ENCODE measurements around the gene WDR93.
A peak's percentile ranks its signal among the peaks of the same experiment; 100 is the strongest.

The WDR93 gene

DNA sequence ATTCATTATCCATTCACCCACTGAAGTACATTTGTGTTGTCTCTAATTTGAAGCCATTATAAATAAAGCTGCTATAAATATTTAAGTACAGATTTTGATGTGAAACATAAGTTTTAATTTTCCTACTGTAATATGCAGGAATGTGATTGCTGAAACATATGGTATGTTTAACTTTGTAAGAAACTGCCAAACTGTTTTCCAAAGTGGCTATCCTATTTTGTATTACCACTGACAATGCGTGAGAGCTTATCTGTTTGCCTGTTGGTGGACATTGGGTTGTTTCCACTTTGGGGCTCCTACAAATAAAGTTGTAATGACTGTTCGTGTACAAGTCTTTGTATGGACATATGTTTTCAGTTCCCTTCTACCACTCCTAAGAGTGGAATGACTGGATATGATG, 2.5 kb downstream of the WDR93 start:
- DNase-seq = no peak

DNA sequence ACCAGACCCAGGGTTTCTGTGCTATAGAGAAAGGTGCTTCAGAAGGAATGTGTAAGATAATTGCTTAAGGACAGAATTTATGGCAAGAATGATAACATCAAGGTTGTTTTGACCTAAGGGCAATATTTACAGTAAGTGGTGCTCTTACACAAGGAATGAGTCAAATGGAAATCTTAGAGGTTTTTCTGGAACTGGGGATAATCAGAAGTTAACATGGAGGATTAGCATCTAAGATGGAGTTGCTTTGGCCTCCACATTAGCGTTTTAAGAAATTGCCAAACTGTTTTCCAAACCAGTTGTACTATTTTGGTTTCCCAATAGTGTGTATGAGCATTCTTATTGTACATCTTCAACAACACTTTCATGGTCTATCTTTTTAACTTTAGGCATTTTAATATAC, 3.1 kb downstream of the WDR93 start:
- DNase-seq = no peak

DNA sequence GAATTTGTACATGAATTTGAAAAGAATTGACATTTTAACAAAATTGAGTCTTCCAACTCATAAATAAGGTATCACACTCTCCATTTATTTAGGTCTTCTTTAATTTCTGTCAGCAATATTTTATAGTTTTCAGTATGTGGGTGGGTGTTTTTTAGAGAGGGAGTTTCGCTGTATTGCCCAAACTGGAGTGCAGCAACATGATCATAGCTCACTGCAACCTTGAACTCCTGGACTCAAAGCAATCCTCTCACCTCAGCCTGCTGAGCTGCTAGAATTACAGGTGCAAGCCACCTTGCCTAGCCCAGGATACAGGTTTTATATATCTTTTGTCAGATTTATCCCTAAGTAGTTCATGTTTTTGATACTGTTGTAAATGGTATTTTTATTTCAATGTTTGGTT, 4.6 kb downstream of the WDR93 start:
- no peak for DNase-seq

DNA sequence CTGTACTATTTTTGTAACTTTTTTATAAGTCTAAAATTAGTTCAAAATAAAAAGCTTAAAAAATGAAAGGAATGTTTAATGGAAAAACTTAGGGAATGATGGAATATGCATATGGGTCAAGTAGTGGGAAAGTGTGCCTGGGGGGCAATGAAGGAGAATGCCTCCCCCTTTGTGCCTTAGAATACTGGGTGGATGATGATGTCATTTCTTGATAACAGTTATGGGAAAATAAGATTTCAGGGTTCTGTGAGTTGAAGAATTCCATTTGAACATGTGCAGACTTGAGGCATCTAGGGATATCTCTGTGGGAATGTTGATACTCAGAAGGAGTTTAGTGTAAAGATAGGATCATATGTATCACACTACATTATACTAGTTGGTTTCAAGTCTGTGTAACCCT, 13.8 kb downstream of the WDR93 start:
- DNase-seq = no peak

DNA sequence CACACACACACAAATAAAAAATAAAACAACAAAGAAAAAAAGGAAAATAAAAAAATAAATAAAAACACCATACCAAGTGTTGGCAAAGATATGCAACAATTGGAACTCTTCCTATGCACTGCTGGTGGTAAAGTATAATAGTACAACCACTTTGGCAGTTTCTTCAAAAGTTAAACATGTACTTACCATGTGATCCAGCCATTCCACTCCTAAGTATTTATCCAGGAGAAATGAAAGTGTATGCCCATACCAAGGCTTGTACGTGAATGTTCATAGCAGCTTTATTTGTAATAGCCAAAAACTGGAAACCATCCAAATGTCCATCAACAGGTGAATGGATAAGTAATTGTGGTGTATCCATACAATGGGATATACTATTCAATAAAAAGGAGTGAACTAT, 17.0 kb downstream of the WDR93 start:
- no peak for DNase-seq

DNA sequence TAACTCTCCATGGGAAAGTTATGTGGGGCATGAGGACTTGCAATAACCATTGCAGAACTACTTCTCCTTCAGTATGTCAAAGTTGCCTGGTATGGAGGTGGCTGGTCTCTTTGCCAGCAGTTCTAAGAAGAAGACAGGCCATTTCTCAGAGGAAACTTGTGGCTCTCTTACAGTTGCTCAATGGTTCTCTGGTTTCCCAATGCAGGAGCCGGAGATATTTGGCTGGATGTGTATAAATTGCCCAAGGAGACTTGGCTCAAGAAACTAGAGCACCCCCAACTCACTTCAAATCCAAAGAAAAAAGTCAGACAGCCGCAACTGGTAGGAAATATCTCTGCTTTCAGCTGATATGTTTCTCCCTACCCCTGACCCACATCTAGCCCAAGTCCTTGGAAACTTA, 24.2 kb downstream of the WDR93 start:
- DNase-seq = no peak

DNA sequence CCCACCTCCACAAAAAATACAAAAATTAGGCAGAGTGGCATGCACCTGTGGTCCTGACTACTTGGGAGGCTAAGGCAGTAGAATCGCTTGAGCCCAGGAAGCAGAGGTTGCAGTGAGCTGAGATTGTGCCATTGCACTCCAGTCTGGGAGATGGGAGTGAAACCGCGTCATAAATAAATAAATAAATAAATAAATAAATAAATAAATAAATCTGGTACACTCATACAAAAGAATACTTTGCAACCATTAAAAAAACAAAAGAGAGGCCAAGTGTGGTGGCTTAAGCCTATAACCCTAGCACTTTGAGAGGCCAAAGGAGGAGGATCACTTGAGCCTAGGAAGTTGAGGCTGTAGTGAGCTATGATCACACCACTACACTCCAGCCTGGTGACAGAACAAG, 32.4 kb downstream of the WDR93 start:
- DNase-seq = no peak

DNA sequence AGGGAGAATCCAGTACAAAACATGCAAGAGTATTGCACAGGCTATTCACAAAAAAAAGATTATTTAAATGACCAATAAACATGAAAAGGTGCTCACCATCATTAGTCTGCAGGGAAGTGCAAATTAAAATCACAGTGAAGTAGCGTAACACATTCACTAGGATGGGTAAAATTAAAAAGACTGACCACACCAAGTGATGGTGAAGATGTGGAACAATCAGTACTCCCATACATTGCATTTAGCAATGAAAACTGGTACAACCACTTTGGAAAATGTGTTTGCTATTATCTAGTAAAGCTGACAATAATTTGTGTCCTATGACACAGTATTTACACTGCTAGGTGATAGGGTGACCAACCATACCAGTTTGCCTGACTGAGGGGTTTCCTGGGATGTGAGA, 34.0 kb downstream of the WDR93 start:
- DNase-seq = no peak

DNA sequence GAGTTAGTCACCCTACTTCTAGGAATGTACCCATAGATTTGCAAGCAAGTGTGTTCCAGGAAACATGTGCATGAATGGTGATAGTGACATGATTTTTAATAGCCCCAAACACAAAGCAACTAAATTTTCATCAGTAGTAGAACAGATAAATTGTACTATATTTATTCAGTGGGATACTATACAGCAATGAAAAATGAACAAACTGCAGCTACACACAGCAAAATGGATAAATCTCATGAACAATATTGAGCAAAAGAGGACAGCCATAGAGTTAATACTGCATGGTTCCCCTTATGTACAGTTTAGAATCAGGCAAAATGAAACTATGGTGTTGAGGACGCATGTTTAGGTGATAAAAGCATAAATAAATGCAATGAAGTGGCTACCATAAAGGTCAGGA, 34.5 kb downstream of the WDR93 start:
- no peak for DNase-seq

DNA sequence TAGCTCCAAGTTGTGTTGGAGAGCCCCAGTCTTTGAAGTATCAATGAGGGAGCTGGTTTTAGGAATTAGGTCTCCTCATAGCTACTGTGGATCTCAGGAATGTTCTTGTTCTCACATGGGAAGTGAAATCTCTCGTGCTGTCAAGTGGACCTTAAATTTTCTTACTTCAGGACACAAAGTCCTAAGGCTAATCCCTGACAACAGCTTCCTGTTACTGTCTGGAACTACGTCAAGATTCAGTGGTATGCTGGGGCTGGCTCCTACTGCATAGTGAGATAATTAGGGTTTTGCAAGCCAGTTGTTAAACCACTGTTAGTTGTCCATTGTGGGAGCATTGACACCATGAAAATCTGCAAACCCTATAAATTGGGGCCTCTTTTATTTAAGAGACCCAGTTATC, 37.6 kb downstream of the WDR93 start:
- DNase-seq = no peak

DNA sequence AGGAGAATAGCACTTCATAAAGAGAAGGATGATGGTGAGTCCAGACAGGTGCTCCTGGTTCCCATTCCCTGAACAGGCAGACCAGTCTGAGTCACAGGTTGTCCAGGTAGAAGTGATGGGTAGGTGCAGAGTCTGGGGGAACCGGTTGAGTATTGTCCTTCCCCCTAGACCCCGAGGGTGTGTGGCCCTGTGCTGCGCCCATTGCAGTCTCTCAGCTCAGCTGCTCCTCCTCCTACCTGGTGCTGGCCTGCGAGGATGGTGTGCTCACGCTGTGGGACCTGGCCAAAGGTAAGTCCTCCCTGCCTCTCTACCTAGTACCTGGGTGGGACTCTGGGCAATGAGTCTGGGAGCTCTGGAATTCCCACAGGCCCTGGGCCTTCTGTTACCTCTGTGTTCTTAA, 40.7 kb downstream of the WDR93 start:
- DNase-seq = no peak

DNA sequence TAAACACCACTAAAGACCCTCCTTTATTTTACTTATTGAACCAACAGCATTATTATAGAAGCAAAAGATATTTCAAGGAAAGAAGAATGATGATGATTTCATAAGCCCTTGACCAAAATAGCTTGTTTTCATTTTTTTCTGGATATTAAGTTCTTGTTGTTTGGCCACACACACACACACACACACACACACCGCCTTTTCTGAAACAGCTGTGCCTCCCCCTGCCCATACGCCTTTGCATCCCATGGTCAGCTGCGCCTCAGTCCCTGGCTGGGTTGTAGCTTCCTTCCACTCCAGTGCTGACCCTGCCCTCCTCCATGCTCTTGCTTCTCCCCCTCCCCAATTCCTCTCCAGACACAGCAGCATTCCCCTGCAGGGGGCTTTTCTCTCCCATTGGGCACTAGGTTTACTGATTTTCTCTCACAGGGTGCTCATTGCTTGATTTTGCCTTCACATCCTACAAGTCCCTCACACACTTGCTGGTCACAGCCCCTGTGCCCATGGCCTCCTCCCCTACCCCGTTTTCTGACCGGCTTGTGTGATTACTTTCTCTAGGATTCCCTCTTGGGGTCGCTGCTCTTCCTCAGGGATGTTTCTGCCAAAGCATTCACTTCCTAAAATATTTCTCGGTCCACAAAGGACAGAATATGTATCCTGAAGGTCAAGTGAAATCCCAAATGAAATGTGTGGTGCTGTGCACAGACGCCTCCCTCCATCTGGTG, 42.0 kb downstream of the WDR93 start:
- no peak for DNase-seq

DNA sequence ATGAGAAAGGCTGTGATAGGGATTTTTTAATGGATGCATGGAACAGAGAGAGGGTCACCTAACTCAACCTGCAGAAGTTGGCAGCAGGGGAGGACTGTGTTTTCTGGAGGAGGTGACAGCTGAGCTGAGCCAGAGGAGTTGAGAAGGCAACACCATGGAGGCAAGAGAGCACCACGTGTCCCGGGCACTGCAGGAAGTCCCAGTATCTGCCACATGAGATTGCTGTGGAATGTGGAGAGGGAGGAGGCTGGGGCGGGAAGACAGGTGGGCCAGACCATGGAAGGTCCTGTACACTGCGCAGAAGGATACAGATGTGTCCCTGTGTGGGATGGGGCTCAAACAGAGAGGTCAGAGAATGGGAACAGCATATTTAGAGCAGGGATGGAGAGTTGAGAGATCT, 45.2 kb downstream of the WDR93 start:
- no peak for DNase-seq

DNA sequence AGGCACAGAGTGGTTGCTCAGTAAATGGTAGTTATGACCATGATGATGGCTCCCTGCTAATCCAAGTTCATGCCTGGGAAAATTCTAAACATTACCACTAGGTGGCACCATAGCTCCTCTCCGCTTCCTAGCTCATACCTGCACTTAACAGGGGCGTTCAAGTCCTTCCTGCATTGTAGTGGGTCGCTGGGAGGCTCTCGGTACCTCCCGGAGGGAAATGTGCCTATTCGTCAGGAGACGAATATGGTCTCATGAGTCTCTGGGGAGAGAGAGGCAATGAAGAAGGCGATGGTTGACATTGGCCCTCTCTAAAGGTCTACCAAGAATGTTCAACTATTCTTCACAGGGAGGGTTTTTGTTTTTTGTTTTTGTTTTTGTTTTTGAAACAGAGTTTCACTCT, 49.5 kb downstream of the WDR93 start:
- DNase-seq = peak; percentile 15 to 79 (median 39)

DNA sequence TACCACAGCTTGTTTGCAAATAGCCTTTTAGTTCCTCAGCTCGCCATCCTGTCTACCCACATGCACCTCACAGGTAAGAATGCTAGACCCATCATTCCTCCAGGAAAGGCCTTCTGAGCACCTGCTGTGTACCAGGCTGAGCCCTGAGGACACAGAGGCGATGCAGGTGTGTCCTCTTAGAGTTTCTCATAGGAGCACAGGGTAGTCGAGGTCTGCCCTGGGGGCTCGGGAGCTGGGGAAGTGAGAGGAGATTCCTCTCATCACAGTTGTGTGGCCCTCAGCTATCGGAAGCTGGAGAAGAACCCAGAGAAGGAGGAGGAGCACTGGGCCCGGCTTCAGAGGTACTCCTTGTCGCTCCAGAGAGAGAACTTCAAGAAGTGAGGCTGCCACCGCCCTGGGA, 52.4 kb downstream of the WDR93 start:
- DNase-seq = no peak

DNA sequence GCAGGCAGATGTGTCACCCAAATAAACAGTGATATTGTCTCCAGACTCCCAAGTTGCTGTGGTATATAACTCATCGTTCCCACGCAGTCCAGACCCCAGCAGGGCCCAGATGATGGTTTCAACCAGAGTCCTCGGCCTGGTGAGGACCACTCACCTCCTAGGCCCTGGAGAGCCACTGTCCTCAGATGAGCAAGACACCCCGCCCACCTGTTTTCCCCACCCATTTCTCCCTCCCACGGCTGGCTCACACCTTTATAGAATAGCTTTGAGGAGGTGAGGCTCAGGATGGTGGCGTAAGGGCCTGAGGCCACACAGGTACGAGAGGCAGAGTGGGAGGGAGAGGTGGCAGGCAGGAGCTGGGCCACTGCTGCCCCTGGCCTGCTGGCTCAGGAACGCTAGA, 53.0 kb downstream of the WDR93 start:
- DNase-seq = no peak

DNA sequence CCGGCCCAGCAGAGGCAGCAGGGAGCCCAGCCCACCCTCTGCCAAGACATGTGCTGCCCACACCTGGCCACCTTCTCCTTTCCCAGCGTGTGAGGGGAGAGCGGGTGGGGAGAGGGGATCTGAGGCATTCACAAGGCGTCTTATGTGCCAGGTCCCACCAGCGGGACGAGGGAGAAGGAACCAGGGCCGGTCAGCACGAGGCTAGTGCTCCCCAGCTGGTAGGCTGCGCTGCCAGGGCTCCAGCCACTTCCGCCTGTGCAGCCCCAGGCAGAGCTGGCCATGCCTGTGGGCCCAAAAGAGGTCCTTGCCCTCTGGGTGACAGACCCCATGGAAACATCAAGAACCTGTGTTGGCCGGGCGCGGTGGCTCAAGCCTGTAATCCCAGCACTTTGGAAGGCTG, 54.5 kb downstream of the WDR93 start:
- no peak for DNase-seq

DNA sequence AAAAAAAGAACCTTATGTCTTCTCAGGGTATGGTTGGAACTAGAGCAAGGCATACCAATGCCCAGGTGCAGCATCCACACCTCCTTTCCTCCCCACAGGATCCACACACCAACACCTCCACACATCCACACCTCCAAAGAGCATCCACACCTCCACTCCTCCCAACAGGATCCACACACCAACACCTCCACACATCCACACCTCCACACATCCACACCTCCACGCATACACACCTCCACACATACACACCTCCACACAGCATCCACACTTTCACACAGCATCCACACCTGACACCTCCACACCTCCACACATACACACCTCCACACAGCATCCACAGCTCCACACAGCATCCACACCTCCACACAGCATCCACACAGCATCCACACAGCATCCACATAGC, 55.2 kb downstream of the WDR93 start:
- DNase-seq = no peak

DNA sequence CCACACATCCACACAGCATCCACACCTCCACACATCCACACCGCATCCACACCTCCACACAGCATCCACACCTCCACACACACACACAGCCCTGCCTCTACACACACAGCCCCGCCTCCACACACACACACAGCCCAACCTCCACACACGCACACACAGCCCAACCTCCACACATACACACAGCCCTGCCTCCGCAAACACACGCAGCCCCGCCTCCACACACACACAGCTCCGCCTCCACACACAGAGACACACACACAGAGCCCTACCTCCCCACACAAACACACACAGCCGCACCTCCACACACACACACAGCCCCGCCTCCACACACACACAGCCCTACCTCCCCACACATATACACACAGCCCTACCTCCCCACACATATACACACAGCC, 55.8 kb downstream of the WDR93 start:
- DNase-seq = no peak

DNA sequence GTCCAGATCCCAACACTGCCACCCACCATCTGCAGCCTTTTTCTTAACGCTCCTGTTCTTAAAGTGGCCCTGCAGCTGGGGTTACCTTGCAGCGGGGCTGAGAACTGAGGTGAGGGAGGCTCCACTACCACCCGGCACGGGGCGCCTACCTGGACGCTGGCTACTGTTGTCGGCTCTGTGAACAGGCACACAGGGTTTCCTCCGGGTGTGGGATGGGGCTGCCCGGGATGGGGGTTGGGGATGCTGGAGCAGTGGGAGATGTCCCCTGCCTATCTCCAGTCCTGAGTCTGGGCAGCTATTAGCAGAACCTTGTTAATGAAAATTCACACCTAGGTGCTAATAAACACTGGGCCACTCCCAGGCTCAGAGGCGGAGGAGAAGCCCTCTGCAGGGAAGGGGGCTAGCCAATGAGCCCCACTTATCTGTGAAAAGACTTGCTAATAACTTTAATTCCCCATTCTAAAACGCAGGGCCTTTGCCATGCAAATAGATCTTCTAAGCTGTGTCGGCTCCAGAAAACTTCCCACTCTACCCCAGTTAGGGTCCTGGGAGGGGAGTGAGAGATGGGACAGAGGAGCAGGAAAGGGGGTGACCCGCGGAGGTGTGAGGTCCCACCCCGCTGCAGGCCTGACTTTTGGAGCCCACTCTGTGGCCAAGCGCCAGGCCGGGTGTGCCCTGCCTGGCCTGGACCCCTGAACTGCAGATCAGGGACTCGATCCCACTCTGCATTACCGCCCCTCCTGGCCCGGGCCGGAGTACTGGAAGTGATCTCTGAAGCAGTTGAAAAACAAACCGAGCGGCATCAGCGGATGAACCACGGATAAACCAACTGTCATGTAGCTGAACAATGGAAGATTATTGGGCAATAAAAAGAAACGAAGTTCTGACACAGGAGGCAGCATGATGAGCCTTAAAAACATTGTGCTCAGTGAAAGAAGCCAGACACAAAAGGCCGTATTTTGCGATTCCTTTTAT, 57.4 kb downstream of the WDR93 start:
- DNase-seq = no peak

DNA sequence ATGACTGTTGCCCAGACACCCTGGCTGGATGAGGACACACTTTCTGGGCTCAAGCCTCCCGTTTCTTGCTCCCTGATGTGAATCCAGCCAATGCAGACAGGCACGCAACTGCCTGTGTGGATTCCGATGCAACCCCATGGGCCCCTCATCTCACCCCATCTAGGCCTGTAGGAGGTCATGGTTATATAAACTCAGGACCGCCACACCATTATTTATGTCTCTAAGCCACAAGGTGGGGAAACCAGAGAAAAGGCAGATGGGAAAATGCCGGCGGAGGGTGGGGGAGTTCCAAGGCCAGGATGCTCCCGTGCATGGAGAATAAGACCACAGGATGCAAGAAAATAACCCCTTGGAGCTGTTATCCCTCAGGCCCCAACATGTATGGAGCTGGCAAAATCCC, 58.4 kb downstream of the WDR93 start:
- no peak for DNase-seq

DNA sequence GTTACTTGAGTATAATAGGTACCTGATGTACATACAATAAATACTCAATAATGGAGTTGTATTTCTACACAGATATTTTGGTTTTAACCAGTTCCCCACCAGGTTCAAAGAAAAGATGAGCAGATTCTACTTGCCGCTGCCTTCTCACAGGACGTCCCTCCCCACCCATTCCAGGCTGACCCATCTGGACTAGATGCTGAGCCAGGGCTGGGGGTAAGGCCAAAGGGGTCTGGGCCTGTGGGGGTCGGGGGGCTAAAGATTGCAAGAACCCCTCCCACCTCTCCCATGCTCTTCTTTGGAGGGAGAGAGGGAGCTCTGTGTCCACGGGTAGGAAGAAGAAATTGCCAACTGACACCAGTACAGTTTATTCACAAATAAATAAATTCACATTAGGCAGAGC, 58.9 kb downstream of the WDR93 start:
- DNase-seq = no peak

DNA sequence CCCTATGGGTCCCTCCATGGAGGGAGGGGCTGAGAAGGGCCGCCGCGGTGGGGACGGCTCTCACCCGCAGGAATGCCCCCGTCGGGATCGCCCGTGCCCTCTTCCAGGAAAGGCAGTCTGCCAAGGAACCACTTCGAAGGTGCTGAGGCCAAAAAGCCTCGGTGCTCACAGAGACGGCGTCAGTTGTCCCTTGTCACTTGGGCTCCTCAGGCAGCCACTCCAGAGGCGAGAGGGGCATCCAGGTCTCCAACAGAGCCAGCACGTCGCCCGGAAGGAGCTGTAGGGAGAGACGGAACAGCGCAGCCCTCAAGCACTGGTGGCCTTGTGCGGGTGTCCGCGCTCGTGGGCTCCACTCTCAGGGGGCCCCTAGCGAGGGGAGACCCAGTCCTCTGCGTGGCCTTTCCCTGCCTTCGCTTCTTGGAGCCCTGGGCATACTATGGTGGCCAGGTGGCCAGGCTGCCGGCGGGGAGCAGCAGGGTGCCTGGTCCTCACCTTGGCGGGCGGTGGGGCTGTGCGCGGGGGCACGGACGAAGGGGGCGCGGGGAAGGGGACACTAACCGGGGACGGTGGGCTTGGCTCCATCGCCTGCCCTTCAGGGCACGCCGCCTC, 59.4 kb downstream of the WDR93 start:
- peak in 1 of 6 experiments; percentile 39 for DNase-seq

Data from stimulated activated naive CD4-positive, alpha-beta T cell (primary cell).